ENCODE measurements around the gene SPDYE17.
"Not testable (repeated sequence)": the region's sequence is repeated elsewhere in the genome, so short reads cannot be mapped to it uniquely, and the experiment has no call there.

GRCh38 chr7:77008000-77008399 is 24.2 kb downstream of the SPDYE17 start:
- TF ChIP-seq, protein P1, sequence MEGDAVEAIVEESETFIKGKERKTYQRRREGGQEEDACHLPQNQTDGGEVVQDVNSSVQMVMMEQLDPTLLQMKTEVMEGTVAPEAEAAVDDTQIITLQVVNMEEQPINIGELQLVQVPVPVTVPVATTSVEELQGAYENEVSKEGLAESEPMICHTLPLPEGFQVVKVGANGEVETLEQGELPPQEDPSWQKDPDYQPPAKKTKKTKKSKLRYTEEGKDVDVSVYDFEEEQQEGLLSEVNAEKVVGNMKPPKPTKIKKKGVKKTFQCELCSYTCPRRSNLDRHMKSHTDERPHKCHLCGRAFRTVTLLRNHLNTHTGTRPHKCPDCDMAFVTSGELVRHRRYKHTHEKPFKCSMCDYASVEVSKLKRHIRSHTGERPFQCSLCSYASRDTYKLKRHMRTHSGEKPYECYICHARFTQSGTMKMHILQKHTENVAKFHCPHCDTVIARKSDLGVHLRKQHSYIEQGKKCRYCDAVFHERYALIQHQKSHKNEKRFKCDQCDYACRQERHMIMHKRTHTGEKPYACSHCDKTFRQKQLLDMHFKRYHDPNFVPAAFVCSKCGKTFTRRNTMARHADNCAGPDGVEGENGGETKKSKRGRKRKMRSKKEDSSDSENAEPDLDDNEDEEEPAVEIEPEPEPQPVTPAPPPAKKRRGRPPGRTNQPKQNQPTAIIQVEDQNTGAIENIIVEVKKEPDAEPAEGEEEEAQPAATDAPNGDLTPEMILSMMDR (IDR thresholded peaks at IDR 0.05), result not testable (repeated sequence)
- not testable (repeated sequence) for TF ChIP-seq ZFX (IDR thresholded peaks at IDR 0.05; ENCODE audit: borderline replicate concordance)
